DMS79 (cell line): ENCODE data around the gene LRP2.
"Not testable (repeated sequence)": the region's sequence is repeated elsewhere in the genome, so short reads cannot be mapped to it uniquely, and the experiment has no call there.

ENCODE experiments used
- DNase-seq: peaks from one replicate; lab custom pipeline; 2025; lab: John Stamatoyannopoulos, UW

The LRP2 gene

DNA sequence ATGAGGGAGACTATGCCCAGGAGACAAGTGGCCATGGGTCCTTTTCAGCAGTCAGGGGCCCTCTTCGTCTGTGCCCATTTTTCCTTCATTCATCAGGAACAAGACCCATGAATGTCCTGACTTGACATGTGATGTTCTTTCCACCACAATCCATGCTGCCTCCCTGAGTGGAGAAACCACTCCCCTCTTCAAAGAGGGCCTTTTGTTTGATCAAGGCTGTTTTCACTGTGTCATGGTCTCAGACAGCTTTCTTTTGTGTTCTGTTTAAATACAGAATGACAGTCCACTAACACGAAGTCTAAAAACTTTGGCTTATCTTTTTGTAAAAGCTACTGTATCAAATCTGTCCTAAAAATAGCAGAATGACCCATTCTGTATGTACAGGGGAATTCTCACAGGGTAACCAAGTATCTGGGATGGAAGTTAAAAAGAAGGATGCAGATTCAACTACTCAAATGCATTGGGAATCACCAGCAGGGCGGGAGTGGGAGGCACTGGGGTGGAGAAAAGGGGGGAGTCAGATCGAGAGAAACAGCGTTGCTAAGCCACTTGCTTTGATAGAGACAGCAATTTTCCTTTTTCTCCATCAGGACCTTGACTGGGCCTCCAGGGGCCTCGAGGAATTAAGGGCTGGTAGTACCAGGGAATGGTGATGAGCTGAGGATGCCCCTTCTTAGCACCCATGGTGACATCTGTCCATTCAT is 13.9 kb downstream of the LRP2 start:
- no peak for DNase-seq

DNA sequence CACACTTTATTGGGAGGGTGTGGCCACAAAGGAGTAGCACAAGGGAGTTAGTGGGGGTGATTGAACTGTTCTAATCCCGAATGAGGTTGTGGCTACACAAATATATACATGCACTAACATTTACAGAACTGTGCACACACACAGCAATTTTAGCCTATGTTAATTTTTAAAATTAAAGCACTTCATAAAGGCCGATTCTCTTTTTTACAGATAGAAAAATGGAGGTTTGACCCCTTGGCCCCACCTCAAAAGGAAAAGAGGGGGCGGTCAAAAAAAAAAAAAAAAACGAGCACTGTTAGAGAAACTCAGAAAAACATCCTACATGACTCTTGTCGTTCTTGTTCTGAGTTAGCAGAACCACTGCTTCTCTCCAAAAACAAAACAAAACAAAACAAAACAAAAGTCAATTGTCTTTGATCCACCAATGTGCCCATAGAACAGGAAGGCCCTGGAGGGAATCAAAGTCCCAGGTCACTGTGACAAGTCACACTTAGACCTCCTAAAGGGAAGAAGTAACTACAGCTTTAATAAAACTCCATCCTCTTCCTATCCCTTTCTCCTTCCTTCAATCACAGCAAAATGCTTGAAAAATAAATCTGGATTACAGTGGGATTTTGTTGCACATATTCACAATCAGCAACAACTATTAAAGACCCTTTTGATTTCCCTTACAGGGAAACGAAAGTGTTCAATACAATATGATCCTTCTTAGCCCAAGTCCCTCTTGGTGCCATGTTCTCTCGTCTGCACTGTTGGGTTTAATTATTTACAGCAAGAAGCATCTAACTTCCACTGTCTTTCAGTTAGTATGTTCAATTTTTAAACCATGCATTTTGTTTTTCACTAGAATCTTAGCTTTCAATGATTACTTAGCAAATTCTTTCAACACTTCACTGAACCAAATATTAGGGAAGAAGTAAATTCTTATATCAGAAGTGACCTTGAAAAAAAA is 16.6 kb downstream of the LRP2 start:
- no peak for DNase-seq

DNA sequence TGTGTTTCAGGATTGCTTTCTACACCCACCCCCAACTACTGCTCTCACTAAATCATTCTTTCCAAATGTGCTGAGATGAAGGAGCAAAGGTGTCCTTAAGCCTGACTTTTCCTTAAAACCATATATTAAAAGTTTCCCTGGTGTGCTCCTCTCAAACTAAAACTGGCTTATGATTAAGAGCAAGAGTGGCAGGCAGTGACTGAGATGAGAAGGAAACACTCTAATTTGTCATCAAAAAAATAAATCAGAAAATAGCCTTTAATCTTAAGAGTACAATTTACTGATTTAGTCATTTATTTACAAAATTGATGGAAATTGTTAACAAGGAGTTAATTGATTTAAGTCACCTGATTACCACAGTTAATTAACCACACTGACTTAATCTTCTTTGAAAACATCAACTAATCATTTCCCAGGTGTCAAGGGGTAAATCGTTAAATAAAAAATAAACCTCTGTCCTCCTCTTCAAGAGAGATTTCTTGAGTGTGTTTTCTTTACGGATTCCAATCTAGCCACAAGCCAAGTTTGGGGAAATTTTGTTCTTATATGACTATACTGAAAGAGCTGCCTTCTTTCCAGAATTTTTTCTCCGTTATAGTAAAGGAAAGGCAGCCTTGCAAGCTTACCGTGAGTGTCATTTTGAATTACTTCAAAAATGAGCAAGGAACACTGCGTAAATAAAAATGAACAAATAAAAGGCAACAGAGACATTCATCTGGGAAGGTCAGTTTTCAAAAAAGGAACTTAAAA is 17.4 kb downstream of the LRP2 start:
- no peak for DNase-seq

DNA sequence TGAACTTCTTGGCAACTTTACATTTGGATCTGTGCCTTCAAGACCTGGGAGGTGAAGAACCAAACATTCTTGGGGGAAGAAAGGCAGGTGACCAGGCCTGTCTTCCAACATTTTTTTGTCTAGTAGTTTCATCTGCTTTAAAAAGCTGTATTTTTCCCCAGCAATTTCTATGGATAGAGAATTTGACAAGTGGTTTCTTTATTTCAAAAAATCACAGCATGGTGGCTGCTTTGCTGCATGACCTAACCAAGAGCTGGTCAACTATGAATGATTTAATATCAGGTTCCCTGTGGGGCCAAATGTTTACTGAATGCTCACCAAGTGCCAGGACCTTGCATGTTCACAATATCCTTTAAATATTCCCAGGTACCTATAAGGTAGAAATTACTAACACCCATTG is 19.1 kb downstream of the LRP2 start:
- no peak for DNase-seq

DNA sequence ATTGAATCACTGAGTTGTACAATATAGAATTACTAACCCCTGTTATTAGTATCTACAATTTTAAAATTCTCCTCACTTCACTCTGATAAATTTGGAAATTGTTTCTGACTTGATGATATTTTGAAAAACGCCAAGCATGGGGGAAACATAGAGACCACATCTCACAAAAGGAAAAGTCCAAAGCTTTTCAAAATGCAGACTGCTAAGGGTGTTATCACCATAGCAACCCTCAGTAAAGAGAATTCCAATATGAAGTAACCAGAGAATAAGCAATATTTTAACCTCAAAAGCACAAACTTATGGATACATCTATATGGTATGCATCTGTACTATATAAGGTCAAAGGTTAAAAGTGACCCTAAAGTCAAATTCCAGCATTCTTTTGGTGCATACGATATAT is 22.7 kb downstream of the LRP2 start:
- no peak for DNase-seq

DNA sequence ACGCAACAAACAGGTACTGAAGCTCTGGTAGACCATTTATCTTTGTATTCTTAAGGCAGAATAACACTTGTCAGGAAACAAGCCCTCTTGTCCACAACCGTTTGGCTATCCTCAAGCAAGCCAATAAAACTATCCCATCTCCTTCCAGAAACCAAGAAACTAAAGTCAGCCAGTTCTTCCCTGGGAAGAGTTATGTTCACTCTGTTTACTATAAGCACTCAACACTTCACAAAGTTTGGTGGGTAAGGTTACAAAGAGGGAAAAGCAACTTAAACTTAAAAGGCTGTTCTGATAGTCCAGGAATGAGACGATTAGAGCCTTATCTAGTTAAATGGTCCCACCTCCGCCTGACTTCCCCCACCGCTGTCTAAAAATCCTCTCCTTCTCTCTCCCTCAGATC is 25.6 kb downstream of the LRP2 start:
- no peak for DNase-seq

DNA sequence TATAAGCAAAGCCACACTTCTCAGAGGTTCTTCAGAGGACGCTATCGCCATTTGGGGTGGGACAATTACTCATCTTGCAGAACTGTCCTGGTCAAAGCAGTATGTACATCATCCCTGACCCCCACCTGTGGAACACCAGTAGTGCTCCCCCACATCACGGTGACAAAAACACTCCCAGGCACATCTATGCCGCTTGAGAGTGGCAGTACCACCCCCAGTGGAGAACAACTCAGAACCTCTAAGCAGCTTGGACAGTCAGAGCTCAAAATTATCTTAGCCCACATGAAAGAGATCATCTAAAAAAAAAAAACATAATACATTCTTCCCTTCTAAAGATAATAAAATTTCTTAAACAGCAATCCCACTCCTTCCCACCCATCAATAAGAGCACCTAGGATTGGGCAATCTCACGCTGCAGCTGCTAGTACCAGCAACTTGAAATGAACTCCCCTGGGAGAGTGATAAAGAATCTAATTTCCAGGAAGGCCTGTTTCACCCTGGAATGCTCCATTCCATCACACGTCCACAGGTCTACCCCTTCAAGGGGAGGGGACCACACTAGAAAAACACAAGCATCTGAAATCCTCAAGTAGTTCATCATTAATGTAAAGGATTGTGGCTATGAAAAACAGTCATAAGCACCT is 31.7 kb downstream of the LRP2 start:
- DNase-seq, result no peak

DNA sequence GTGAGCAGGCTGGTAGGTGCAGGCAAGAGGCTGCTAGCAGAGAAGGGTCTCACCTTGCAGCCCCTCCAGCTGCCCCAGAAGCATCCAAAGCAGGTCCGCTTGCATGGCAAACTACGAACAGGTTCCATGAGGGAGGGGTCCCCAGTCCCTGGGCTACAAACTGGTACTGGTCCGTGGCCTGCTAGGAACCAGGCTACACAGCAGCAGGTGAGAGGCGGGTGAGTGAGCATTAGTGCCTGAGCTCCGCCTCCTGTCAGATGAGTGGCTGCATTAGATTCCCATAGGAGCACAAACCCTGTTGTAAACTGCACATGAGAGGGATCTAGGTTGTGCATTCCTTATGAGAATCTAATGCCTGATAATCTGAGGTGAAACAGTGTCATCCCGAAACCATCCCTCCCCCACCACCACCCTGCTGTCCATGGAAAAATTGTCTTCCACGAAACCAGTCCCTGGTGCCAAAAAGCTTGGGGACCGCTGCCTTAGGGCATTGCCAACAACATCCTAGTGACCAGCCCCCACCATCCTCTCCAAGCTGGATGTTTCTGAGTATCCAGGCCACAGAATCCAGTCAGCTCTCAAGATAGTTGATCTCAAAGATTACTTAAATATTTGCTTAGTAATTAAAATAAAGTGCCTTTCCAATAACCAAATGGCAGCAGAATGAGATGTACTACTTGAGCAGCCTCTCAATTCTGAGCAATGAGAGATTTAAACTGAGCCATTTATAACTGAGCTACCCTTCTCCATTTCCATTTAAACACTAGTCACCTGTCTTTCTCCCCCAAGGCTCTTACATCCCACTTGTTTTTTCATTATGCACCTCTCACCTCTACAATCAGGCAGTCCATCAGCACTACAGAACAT is 32.4 kb downstream of the LRP2 start:
- peak; percentile 79 for DNase-seq

DNA sequence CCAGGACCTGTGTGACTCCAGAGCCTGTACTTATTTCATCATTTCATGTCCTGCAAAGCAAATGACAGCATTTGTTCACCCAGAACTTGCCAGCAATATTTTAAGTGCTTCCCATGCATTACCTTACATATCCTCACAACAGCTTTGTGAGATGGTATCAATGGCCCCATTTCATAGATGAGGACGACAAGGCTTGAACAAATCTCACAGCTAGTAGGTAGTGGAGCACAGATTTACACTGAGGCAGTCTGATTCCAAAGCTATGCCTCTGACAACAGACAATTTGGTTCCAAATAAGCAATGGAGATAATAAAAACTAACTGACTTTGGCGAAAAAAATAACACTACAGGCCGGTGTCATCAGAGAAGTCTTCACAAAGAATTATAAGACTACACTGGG is 33.5 kb downstream of the LRP2 start:
- DNase-seq, result no peak

DNA sequence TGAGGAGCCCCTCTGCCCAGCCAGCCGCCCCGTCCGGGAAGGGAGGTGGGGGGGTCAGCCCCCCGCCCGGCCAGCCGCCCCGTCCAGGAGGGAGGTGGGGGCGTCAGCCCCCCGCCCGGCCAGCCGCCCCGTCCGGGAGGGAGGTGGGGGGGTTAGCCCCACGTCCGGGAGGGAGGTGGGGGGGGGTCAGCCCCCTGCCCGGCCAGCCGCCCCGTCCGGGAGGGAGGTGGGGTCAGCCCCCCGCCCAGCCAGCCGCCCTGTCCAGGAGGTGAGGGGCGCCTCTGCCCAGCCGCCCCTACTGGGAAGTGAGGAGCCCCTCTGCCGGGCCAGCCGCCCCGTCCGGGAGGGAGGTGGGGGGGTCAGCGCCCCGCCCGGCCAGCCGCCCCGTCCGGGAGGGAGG is 34.5 kb downstream of the LRP2 start:
- DNase-seq, result not testable (repeated sequence)

DNA sequence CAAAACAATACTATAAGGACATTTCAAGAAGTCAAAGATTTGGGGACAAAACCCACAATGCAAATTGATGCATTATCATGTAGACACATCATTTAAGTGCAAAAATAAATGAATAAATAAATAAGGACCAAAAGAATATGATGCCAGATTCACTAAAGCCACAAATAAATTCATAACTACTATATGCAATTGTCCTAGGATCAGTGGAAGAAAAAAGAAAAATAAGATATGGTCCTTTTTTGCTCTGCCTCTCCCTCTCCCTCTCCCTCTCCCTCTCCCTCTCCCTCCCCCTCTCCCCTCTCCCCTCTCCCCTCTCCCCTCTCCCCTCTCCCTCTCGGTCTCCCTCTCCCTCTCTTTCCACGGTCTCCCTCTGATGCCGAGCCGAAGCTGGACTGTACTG is 36.4 kb downstream of the LRP2 start:
- DNase-seq, result not testable (repeated sequence)

DNA sequence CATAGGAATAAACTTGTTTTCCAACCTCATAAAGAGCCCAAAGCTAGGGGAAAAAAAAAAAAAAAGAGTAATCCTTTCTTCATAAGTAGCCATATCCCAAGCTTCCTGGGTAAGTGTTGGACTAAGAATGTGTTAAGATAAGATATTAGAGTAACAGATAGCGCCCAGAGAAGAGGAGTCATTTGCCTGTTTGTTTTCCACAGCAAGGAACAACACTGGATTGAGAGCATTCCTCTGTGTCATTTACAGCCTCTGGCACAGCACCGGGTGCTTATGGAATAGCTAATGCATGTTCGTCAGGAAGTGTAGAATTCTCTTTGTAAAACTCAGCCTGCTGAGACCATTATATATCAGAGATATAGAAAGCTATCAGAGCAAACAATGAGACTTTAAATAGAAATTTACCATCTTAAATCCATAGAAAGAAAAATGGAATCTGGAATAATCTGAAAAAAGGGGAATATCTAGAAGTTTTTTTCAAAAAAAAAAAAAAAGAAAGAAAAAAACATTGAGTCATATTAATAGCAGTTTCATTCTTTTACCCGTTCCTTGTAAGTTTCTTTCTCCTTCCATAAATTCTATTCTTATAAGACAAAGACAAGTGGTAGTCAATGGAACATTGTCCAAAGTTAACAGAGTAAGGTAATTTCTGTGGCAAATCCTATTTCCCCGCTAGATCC is 37.6 kb downstream of the LRP2 start:
- no peak for DNase-seq

DNA sequence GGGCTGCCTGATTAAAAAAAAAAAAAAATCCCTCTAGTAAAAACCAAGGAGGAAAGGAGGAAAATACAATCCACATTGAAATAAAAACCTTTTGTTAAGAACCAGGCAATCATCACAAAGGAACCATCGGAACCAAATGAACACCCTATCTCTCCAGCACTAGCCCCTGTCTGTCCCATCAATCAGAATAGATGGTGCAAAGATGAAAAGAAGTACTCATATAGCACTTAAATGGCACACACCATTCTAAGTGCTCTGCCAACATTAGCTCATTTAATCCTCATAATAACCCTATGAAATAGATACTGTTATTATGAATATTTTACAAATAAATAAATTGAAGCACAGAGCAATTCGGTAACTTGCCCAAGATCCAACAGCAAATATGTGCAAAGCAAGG is 38.5 kb downstream of the LRP2 start:
- DNase-seq, result no peak

DNA sequence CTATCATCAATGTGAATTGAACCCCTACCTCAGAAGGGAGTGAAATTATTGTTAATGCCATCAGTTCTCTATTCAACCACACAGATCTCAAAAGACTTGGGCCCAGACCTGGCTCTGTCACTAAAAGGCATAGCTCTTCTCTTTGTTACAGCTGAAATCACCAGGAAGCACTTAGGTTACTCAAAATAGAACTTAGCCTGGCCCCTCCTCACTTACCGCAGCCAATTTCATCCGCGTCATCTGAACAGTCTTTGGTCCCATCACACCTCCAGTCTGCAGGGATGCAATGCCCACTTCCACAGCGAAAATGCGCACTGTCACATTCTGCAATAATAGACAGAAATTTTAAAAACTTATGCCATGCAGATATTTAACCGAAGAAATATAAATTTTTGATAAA is 41.8 kb downstream of the LRP2 start:
- no peak for DNase-seq

DNA sequence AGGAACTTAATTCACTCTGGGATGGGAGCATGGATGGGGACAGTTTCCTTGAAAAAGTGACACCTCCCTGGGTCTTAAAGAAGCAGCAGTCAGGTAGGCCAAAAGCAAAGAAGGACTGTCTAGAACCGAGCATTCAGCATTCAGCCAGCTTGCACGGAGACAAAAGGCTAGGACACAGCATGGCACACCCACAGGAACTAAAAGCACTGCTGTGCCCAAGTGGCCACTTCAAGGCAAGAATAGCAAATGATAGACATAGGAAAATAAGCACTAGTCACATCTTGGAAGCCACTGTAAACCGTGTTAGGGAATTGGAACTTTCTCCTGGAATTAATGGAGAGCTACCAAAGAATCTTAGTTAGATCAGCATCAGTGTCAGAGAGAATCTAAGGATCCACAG is 47.0 kb downstream of the LRP2 start:
- DNase-seq, result no peak

DNA sequence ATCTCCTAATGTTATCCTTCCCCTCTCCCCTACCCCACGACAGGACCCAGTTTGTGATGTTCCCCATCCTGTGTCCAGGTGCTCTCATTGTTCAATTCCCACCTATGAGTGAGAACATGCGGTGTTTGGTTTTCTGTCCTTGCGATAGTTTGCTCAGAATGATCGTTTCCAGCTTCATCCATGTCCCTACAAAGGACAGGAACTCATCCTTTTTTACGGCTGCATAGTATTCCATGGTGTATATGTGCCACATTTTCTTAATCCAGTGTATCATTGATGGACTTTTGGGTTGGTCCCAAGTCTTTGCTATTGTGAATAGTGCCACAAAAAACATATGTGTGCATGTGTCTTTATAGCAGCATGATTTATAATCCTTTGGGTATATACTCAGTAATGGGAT is 54.0 kb downstream of the LRP2 start:
- DNase-seq, result not testable (repeated sequence)

DNA sequence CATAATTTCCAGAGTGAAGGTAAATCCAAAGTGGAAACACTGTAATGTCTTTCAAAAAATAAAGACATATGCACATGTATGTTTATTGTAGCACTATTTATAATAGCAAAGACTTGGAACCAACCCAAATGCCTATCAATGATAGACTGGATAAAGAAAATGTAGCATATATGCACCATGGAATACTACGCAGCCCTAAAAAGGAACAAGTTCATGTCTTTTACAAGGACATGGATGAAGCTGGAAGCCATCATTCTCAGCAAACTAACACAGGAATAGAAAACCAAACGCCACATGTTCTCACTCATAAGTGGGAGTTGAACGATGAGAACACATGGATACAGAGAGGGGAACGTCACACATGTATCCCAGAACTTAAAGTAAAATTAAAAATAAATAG is 57.6 kb downstream of the LRP2 start:
- DNase-seq, result not testable (repeated sequence)

DNA sequence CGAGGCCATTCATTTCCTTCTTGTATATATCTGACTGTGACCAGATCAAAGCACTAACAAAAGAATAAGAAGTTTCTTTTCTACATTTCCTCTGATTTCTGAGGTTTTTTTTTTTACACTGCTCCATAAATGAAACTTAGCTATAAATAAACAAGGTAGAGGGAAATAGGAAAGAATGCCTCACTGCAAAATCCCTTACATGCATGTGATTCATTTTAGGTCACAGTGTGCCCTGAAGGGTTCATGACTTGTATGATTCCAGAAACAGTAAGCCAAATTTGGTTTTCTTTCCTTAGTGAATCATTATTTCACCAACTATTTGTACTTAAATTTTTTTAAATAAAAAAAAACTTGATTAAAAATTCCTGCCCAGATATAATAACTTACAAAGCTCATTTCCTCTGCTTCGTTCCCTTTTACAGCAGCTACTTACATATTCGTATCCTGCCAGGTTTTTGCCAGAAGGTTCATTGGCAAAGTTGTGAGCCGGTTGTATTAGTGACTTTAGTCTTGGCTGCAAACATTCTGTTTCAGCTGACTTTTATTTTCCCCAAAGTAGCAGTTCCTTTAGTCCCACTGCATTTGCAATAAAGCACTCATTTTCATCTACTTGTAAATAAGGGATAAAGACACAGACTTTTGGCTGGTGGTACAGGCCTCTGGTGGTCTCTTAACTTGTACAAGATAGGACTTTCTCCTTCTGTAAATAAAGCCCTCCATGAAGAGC is 58.6 kb downstream of the LRP2 start:
- no peak for DNase-seq

DNA sequence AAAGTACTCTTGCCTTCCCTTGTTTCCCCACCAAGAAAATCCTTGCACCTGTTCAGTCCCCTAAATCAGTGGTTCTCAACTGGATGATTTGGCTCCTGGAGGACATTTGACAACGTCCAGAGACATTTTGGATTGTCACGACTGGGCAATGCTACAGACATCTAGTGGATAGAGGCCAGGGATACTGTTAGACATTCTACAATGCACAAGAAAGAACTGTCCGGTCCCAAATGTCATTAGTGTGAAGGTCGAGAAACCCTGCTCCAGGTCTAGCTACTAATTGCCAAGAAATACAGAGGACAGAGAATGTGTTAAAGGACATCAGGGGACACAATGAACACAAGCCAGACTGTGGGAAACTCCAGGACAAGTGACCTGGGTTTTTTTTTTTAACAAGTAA is 60.0 kb downstream of the LRP2 start:
- DNase-seq, result no peak
